ENCODE data around the gene LIMA1.

- TF ChIP-seq CTCF (IDR thresholded peaks at IDR 0.05; ENCODE audit: borderline replicate concordance, extremely low read depth, low read length, poor library complexity, severe bottlenecking) (no peak), EZH2 (IDR thresholded peaks at IDR 0.05; ENCODE audit: borderline replicate concordance, low read depth, low read length, severe bottlenecking) (no peak)
Observed at GRCh38 chr12:50246873-50247612, 36.3 kb downstream of the LIMA1 start.

Measured in DND-41 (cell line).